ENCODE measurements around the gene TLE4. TPM values are rescaled to one million over a fixed set of nuclear protein-coding genes. Genes with fewer than 3 reads are reported as not detected.

Gene TLE4
- total and polyA plus RNA-seq, 10 of the 15 experiments (the other 5 are each of a cell fraction or from before 2014, with no cell fraction given): 5.3 to 53.3 (median 23.3) TPM

DNA sequence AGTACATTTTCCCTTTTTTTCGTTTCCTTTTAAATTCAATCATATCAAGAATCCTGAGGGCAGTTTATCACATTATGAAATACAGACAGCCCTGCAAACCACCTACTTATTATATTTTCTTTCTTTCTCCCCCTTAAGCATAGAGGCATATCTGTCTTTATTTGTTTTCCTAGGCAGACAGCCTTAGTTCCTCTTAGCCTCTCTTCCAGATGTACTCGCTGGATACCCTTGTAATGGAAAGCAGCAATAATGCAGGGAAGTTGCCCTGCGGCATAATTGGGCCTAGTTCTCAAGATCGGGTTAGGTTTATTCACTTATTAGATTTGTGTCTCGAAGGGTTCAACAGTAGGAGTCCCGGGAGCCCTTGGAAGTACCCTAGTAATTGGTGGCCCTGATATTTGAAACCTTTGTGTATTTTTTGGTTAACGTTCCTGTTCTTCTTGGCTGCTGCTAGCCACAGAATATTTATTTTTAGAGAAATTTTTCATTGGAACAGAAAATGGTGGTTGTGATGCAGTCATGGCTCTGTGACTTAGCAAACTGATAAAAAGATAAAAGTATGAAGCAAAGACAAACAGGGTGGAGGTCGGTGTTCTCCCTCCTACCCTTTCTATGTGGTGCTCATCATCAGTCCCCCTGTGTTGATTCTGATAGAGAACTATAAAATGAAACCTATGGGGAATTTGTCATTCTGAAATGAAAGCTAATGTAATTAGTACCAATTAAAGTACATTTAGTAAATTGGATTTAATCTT, 6.4 kb downstream of the TLE4 start (continued):
- TF ChIP-seq, protein P1, sequence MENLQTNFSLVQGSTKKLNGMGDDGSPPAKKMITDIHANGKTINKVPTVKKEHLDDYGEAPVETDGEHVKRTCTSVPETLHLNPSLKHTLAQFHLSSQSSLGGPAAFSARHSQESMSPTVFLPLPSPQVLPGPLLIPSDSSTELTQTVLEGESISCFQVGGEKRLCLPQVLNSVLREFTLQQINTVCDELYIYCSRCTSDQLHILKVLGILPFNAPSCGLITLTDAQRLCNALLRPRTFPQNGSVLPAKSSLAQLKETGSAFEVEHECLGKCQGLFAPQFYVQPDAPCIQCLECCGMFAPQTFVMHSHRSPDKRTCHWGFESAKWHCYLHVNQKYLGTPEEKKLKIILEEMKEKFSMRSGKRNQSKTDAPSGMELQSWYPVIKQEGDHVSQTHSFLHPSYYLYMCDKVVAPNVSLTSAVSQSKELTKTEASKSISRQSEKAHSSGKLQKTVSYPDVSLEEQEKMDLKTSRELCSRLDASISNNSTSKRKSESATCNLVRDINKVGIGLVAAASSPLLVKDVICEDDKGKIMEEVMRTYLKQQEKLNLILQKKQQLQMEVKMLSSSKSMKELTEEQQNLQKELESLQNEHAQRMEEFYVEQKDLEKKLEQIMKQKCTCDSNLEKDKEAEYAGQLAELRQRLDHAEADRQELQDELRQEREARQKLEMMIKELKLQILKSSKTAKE (IDR thresholded peaks at IDR 0.05; ENCODE audit: low read depth, poor library complexity, severe bottlenecking): no peak

DNA sequence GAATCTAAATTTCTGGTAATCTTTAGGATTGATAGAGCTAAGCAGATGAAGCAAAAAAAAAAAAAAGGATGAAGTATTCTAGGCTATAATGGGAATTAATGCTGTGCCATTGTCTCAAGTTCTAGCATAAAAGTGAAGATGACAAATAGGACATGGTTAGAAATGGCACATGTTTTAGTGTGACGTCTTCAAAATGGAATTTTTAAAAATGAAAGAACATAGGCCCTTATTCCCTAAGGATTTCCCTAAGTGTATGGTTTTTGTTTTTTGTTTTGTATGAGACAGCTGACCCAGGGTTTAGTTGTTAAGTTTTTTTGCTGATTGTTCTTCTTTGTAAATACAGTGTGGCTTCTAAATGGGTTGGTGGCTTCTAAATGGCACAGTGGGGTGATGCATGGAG, 7.1 kb downstream of the TLE4 start:
- H3K27me3 ChIP-seq (replicated peaks in 1 of 2; ENCODE audit: control insufficient read depth in 2 of 2, insufficient read depth in 2 of 2, low read length in 1 of 2): no peaks in the 10 kb centered on the region
- no peak for FAIRE-seq
- no peaks in the 10 kb centered on the region; the same call in 1 of the 2 replicates for H4K20me1 ChIP-seq (ENCODE audit: control insufficient read depth, insufficient read depth)
- 100% methylated on average over 1 of the region's 1 CpG for WGBS (ENCODE audit: insufficient coverage, insufficient replicate concordance, low lambda C conversion rate, missing lambda C conversion rate)
- no peak overlapping the region for H2AFZ ChIP-seq (ENCODE audit: control insufficient read depth, low read depth, low read length)
- no TSS peak for BruUV-seq (replicated peaks)
- H3K9ac ChIP-seq (ENCODE audit: control insufficient read depth, insufficient read depth, low read length): no peak overlapping the region
- no peak overlapping the region for H3K4me2 ChIP-seq (ENCODE audit: control insufficient read depth, insufficient read depth)
- POLR2A ChIA-PET: interaction anchor here (0.6 to 1.4 kb wide), 2 partner anchors 8 to 168 kb away, joined by 3 read pairs; no protein-coding TSS in a partner anchor
- in situ Hi-C loops (cut with MboI) (no loop called here), intact Hi-C loops (cut with micrococcal nuclease; ENCODE audit: unreplicated experiment) (no loop called here)
- DNase-seq (ENCODE audit: low read depth, low spot score): no peak
- ATAC-seq: no peak
- no peak overlapping the region for H3K27ac ChIP-seq (ENCODE audit: control insufficient read depth, insufficient read depth)
- H3K9me3 ChIP-seq (replicated peaks; ENCODE audit: control insufficient read depth, insufficient read depth, low read length): no peaks in the 10 kb centered on the region
- peaks cover 2% of the 10 kb centered on the region for H3K79me2 ChIP-seq (ENCODE audit: control insufficient read depth, insufficient read depth, low read length)
- no peaks in the 10 kb centered on the region for H3K4me1 ChIP-seq (ENCODE audit: control insufficient read depth, insufficient read depth, low read length)
- SMC1A ChIA-PET (ENCODE audit: uncharacterized antibody, unreplicated experiment): interaction anchor here (0.9 to 2.8 kb wide), 4 partner anchors 9 to 50 kb away, joined by 3 to 14 read pairs (median 7); no protein-coding TSS in a partner anchor
- H3K36me3 ChIP-seq (ENCODE audit: control insufficient read depth in 2 of 2, insufficient read depth in 2 of 2, low read length in 1 of 2): peaks cover 0 to 1% of the 10 kb centered on the region in 2 experiments
- no peak overlapping the region for H3K4me3 ChIP-seq
- CTCF ChIA-PET: no interaction called here
- RAD21 ChIA-PET (ENCODE audit: unreplicated experiment): interaction anchor here (0.6 kb wide), 1 partner anchor 126 kb away, joined by 3 read pairs; no protein-coding TSS in a partner anchor
- TF ChIP-seq, protein P2, sequence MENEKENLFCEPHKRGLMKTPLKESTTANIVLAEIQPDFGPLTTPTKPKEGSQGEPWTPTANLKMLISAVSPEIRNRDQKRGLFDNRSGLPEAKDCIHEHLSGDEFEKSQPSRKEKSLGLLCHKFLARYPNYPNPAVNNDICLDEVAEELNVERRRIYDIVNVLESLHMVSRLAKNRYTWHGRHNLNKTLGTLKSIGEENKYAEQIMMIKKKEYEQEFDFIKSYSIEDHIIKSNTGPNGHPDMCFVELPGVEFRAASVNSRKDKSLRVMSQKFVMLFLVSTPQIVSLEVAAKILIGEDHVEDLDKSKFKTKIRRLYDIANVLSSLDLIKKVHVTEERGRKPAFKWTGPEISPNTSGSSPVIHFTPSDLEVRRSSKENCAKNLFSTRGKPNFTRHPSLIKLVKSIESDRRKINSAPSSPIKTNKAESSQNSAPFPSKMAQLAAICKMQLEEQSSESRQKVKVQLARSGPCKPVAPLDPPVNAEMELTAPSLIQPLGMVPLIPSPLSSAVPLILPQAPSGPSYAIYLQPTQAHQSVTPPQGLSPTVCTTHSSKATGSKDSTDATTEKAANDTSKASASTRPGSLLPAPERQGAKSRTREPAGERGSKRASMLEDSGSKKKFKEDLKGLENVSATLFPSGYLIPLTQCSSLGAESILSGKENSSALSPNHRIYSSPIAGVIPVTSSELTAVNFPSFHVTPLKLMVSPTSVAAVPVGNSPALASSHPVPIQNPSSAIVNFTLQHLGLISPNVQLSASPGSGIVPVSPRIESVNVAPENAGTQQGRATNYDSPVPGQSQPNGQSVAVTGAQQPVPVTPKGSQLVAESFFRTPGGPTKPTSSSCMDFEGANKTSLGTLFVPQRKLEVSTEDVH (IDR thresholded peaks at IDR 0.05; ENCODE audit: low read depth, partially characterized antibody): no peak
- TF ChIP-seq WRNIP1 (IDR thresholded peaks at IDR 0.05; ENCODE audit: borderline replicate concordance, low read depth, low read length) (no peak), TAF1 (IDR thresholded peaks at IDR 0.05; ENCODE audit: borderline replicate concordance, low read depth, low read length) (no peak), KDM1A (IDR thresholded peaks at IDR 0.05; ENCODE audit: borderline replicate concordance) (no peak), EGR1 (IDR thresholded peaks at IDR 0.05; ENCODE audit: borderline replicate concordance in 1 of 2, low read depth in 2 of 2, low read length in 2 of 2) (no peak)
